GM18951 (cell line): ENCODE measurements around the gene OR4K13.

ENCODE experiments used
- POLR2A ChIP-seq: IDR thresholded peaks from 4 replicates; pipeline ENCODE4 v1.6.1; 2011; ENCODE audit warnings: mild to moderate bottlenecking; ENCODE audit not compliant: insufficient read length, insufficient read depth; ENCODE audit errors: extremely low read depth
- in situ Hi-C: fragments of 300-500 bp; cut with MboI; formaldehyde crosslinking; loops from one replicate; pipeline ENCODE4 v1.12.0; 2022; ENCODE audit warnings: low sequenced_read_pairs, mixed read lengths, inconsistent platforms; ENCODE audit not compliant: unreplicated experiment

The OR4K13 gene, protein sequence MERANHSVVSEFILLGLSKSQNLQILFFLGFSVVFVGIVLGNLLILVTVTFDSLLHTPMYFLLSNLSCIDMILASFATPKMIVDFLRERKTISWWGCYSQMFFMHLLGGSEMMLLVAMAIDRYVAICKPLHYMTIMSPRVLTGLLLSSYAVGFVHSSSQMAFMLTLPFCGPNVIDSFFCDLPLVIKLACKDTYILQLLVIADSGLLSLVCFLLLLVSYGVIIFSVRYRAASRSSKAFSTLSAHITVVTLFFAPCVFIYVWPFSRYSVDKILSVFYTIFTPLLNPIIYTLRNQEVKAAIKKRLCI

DNA sequence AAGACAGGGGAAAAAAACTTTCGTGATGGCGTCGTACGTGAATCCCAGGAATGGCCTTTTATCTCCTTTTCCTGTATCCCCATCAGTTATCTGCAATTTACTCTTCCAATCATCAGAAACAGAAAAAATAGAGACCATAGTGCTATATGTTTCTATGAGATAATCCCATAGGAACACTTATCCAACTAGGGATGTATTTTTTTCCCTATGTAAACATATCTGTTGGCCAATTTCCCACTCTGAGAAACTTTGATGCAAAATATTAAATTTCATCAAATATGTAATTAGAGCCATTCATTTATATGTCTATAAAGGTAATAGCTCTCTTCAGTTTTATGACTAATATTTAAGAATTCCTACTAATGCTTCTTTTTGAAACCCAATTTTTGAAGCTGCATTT is at the start of gene OR4K13:
Gene OR4K13 (minus strand): TSS at position 101 of the 400 bp plus-strand sequence. CDS start 1,280 bp downstream, outside the sequence.
- no peak for TF ChIP-seq POLR2A
- in situ Hi-C loops: no loop called here

DNA sequence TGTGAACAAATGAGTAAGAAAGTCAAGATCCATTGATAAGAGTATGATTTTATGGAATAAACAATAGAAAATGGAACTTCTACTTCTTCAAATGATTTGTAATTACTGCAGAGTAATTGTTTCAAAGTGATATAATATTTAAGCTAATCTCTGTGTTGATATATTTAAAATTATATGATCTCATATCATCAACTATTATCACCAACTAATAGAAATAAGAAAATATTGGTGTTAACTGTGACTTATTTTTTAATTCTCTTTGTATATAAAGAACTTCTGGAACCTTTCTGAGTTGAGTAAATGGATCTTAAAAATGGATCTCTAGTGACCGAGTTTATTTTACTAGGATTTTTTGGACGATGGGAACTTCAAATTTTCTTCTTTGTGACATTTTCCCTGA is 23.9 kb upstream of the OR4K13 start, which contains the start of gene OR4L1:
Gene OR4L1 (plus strand): TSS at position 301 of the 400 bp plus-strand sequence. CDS start 0 bp downstream, at position 301.
- in situ Hi-C loops: no loop called here

DNA sequence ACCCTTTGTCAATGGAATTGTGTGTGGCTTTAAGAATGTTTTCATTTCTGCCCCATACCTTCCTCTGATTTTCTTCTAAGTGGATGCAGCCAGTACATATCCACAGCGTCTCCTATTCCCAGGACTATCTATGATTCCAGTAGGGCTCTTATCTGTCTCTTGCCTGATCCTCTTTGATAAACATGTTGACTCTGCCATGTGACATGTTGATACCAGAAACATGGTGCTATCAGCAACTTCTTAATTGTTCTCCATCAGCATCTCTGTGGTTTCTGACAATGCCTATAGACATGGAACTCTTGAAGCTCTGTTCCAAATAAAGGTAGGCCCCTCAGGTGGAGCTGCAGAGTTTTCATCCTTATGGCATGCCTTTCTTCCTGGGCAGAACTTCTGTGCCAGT is 12.4 kb upstream of the OR4K13 start:
- in situ Hi-C loops: no loop called here
- no peak for TF ChIP-seq POLR2A

More for the DNA sequence above, 23.9 kb upstream of the OR4K13 start, which contains the start of gene OR4L1:
- TF ChIP-seq POLR2A: no peak

DNA sequence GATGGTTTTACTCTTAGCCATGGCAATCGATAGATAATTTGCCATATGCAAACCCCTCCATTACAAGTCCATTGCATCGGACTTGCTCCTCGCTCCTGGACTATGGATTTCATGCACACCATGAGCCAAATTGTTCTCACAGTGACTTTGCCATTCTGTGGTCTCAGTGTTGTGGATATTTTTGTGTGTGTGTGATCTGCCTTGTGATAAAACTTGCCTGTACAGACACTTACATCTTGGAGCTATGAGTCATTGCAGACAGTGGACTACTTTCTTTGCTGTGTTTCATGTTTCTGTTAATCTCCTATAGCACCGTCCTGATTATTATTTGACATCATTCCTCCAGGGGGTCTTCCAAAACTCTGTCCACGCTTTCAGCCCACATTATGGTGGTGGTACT is 8.4 kb upstream of the OR4K13 start:
- no peak for TF ChIP-seq POLR2A
- in situ Hi-C loops: no loop called here

DNA sequence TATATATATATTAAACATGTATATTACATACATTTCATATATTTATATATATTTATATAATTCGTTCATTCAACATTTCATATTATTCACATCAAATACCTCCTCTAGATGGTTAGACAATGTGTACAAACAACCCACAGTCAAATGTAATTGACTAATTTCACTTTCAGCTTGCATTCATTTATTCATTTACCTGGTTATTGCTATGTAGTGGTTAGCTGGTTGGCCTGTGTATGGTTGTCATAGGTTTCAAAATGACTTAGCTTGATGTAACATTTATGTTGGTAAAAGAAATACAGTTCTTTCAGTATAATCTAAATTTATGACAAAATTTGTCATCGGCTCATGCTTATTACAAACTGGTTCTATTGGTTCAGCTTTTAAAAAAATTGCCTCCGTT is 389 bp downstream of the OR4K13 start:
- in situ Hi-C loops: no loop called here
- no peak for TF ChIP-seq POLR2A

DNA sequence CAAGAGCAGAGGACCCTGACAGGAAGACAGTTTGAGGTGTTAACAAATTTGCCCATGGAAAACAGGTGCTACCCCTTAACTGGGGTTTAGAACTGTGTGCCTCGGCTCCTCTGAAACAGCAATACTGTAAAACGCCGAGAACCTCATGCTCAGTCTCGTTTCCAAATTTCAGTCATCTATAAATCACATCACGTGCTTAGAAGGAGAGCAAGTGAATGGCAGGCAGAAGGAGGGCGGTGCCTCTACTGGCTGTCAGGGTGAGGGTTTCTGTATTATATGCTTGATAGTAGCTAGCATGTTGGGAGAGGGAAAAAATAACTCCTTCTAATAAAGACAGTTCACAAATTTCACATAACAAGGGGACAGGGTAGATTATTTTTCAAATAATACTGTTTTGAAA is 4.8 kb downstream of the OR4K13 start:
- in situ Hi-C loops: no loop called here
- no peak for TF ChIP-seq POLR2A

DNA sequence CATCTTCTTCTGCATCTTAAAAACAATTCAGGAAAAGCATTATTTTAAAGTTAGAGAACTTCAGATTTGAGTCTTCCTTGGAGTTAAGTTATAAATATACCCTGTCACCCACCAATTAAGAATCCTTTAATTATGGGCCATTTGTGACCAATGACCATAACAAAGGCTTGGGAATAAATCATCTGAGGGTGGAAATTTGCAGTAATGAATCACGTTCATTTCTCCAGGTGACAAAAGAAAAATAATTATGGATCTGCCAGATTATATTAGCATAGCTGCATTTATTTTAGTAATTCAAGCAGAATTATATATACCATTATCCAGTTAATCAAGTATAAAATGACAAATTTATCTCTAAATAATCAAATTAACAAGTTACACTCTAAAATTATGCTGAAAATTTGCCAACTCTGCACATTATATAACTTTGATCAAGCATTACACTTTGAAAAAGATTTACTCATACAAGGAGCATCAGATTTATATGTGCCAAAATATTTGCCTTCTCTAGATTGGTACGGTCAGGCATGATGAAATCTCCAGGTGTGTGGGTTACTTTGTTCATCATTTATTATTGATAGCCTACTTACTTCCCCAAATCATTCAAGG is 16.5 kb downstream of the OR4K13 start, which contains the start of gene OR4K14:
Gene OR4K14 (minus strand): TSS at position 51 of the 609 bp plus-strand sequence. CDS start 4,114 bp downstream, outside the sequence.
- in situ Hi-C loops: no loop called here
- TF ChIP-seq POLR2A: no peak

DNA sequence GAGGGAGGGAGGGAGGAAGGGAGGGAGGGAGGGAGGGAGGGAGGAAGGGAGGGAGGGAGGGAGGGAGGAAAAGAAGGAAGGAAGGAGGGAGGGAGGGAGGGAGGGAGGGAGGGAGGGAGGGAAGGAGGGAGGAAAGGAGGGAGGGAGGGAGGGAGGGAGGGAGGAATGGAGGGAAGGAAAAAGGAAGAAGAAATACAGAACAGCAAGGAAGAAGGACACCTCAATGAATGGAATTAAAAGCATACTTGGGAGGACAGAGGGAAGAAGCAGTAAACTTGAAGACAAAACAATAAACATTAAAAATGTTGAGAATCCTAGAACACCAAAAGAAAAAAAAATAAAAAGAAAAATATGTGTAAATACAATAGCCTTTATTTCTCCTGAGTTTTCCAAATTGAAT is 27.7 kb downstream of the OR4K13 start:
- TF ChIP-seq POLR2A: no peak
- in situ Hi-C loops: no loop called here

DNA sequence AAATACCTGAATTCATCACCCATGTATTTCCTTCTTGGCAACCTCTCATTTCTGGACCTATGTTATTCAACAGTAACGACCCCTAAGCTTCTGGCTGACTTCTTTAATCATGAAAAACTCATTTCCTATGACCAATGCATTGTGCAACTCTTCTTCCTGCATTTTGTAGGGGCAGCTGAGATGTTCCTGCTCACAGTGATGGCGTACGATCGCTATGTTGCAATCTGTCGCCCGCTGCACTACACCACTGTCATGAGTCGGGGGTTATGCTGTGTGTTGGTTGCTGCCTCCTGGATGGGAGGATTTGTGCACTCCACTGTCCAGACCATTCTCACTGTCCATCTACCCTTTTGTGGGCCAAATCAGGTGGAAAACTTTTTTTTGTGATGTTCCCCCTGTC is 33.5 kb downstream of the OR4K13 start:
- in situ Hi-C loops: no loop called here
- TF ChIP-seq POLR2A: no peak

DNA sequence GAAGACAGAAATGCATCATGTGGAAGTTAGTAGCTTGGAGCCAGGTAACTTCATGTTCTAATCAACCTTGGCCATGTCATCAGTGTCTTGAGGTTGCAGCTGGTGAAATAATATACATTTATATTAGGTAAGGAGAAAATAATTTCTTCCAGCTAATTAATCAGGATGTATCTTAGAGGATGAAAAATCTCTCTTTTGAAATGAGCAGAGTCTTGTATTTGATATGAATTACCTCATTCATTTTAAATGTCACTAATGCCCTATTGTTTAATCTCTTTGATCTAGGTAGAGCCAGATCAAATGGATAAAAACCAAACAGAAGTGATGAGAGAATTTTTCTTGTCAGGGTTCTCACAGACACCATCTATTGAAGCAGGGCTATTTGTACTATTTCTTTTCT is 34.0 kb downstream of the OR4K13 start, which contains the start of gene OR4Q2:
Gene OR4Q2 (plus strand): TSS at position 301 of the 400 bp plus-strand sequence.
- TF ChIP-seq POLR2A: no peak
- in situ Hi-C loops: no loop called here

DNA sequence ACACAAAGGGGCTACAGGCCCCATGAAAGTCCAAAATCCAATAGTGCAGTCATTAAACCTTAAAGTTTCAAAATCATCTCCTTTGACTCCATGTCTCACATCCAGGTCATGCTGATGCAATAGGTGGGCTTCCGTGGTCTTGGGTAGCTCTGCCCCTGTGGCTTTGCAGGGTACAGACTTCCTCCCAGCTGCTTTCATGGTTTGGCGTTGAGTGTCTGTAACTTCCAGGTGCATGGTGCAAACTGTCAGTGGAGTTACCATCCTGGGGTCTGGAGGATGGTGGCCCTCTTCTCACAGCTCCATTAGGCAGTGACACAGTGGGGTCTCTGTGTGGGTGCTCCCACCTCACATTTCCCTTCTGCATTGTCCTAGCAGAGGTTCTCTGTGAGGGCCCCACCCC is 42.4 kb downstream of the OR4K13 start:
- in situ Hi-C loops: no loop called here

More for the DNA sequence above, 42.4 kb downstream of the OR4K13 start:
- TF ChIP-seq POLR2A: no peak
